Small intestine (tissue), 7 donors: Measurements from ENCODE around the gene LPP. TPM values are rescaled to one million over a fixed set of nuclear protein-coding genes. Genes with fewer than 3 reads are reported as not detected.

Experiments used
- DNase-seq, 2 donors: peaks; one replicate each; pipeline versions ENCODE4 v3.0.0 to v3.0.0-alpha.2; 2013
- FAIRE-seq: peaks from 2 replicates; lab custom pipeline; 2012; peaks lifted over from hg19 to GRCh38; lab: Jason Lieb, UNC
- H3K27ac ChIP-seq, 3 donors: one replicate each; pipeline ENCODE4 v1.5.1; 2013; ENCODE audit warnings: low read length in 2 of 3, mild to moderate bottlenecking in 2 of 3, control low read depth in 1 of 3, inconsistent platforms in 1 of 3, low read depth in 1 of 3, moderate library complexity in 1 of 3
- H3K27me3 ChIP-seq, 3 donors: one replicate each; pipeline ENCODE4 v1.6.1; 2013; ENCODE audit warnings: low read length in 3 of 3, inconsistent platforms in 1 of 3; ENCODE audit not compliant: control insufficient read depth in 3 of 3, insufficient read depth in 3 of 3
- H3K36me3 ChIP-seq, 3 donors: one replicate each; pipeline ENCODE4 v1.6.1; 2013; ENCODE audit warnings: low read length in 3 of 3, inconsistent platforms in 1 of 3, low read depth in 1 of 3, mild to moderate bottlenecking in 1 of 3, moderate library complexity in 1 of 3; ENCODE audit not compliant: control insufficient read depth in 3 of 3, insufficient read depth in 2 of 3
- H3K4me1 ChIP-seq, 3 donors: one replicate each; pipeline ENCODE4 v1.6.1; 2013; ENCODE audit warnings: low read length in 2 of 3, inconsistent platforms in 1 of 3, low read depth in 1 of 3, mild to moderate bottlenecking in 1 of 3, moderate library complexity in 1 of 3; ENCODE audit not compliant: control insufficient read depth in 3 of 3, insufficient read depth in 2 of 3
- H3K4me3 ChIP-seq, 3 donors: one replicate each; pipeline ENCODE4 v1.5.1; 2013; ENCODE audit warnings: low read length in 3 of 3, control low read depth in 1 of 3, inconsistent platforms in 1 of 3, low read depth in 1 of 3, mild to moderate bottlenecking in 1 of 3, moderate library complexity in 1 of 3
- H3K9me3 ChIP-seq, 2 donors: one replicate each; pipeline ENCODE4 v1.6.1; 2013; ENCODE audit warnings: low read depth in 1 of 2, low read length in 1 of 2; ENCODE audit not compliant: control insufficient read depth in 2 of 2, insufficient read depth in 1 of 2
- WGBS, 3 donors: extraction: QIAGEN DNeasy Blood & Tissue Kit; methylation state at CpG; one replicate each; pipeline ENCODE4 v1.1.7; 2013; 5-methylcytosine and 5-hydroxymethylcytosine counted together
- polyA plus RNA-seq, 4 donors: library from polyadenylated mRNA; stranded (reverse) in 3 of 4; unstranded in 1 of 4; fragments of 200-250 nt in 3 of 4; fragments of 120-200 nt in 1 of 4; gene quantifications; one replicate each; pipeline versions ENCODE4 v1.2.1 to v1.2.3, GENCODE V29; 2013
- donor health status: healthy with polysubstance abuse.
- donor health status: control.
- donor health status: control.
- donor health status: Bipolar disorder and iron deficiency.
- donor health status: healthy.

The LPP gene
- polyA plus RNA-seq, 4 donors: 5.4 to 35.8 (median 12.4) TPM

- Histone ChIP-seq H3K27ac (peak overlapping the region in 1 of 3 donors; percentile 35), H3K27me3 (no peaks in the 10 kb centered on the region), H3K4me3 (no peak overlapping the region), H3K36me3 (no peaks in the 10 kb centered on the region), H3K4me1 (peaks cover 0 to 4% (median 0%) of the 10 kb centered on the region in 3 donors), H3K9me3 (no peaks in the 10 kb centered on the region)
- WGBS, 3 donors: 93 to 100% (median 98%) methylated on average over 1 of the region's 1 CpG
- DNase-seq (no peak), FAIRE-seq (no peak)
These were observed 666.0 kb downstream of the LPP start for GRCh38 chr3:188819939-188820338.

GRCh38 chr3:188822004-188822403, 668.0 kb downstream of the LPP start:
- Histone ChIP-seq H3K27ac (no peak overlapping the region), H3K4me3 (no peak overlapping the region), H3K27me3 (no peaks in the 10 kb centered on the region), H3K4me1 (peaks cover 0 to 4% (median 0%) of the 10 kb centered on the region in 3 donors), H3K36me3 (no peaks in the 10 kb centered on the region), H3K9me3 (no peaks in the 10 kb centered on the region)
- no peak for DNase-seq
- WGBS, 3 donors: 84 to 91% (median 90%) methylated on average over 4 of the region's 4 CpGs
- no peak for FAIRE-seq

GRCh38 chr3:188822411-188822810, 668.5 kb downstream of the LPP start:
- peaks cover 0 to 4% (median 0%) of the 10 kb centered on the region in 3 donors for H3K4me1 ChIP-seq
- WGBS, 3 donors: 80 to 87% (median 86%) methylated on average over 2 of the region's 2 CpGs
- H3K36me3 ChIP-seq: no peaks in the 10 kb centered on the region
- no peaks in the 10 kb centered on the region for H3K27me3 ChIP-seq
- no peak for DNase-seq
- no peak for FAIRE-seq
- no peak overlapping the region for H3K27ac ChIP-seq
- H3K4me3 ChIP-seq: no peak overlapping the region
- no peaks in the 10 kb centered on the region for H3K9me3 ChIP-seq

- Histone ChIP-seq H3K36me3 (no peaks in the 10 kb centered on the region), H3K4me1 (no peaks in the 10 kb centered on the region), H3K27ac (no peak overlapping the region), H3K27me3 (no peaks in the 10 kb centered on the region), H3K9me3 (no peaks in the 10 kb centered on the region), H3K4me3 (no peak overlapping the region)
- DNase-seq (no peak), FAIRE-seq (no peak)
- WGBS, 3 donors: 83 to 97% (median 94%) methylated on average over 8 of the region's 8 CpGs
These were observed 670.6 kb downstream of the LPP start for GRCh38 chr3:188824566-188824965.

- DNase-seq (no peak), FAIRE-seq (no peak)
- no peak overlapping the region for H3K4me3 ChIP-seq
- H3K27ac ChIP-seq: no peak overlapping the region
- H3K36me3 ChIP-seq: no peaks in the 10 kb centered on the region
- H3K27me3 ChIP-seq: no peaks in the 10 kb centered on the region
- H3K4me1 ChIP-seq: no peaks in the 10 kb centered on the region
- H3K9me3 ChIP-seq: no peaks in the 10 kb centered on the region
- WGBS, 3 donors: 93 to 95% (median 94%) methylated on average over 6 of the region's 6 CpGs
These were observed 671.9 kb downstream of the LPP start for GRCh38 chr3:188825901-188826300.

GRCh38 chr3:188826574-188826973, 672.6 kb downstream of the LPP start:
- no peaks in the 10 kb centered on the region for H3K36me3 ChIP-seq
- H3K27me3 ChIP-seq: no peaks in the 10 kb centered on the region
- H3K4me3 ChIP-seq: no peak overlapping the region
- no peaks in the 10 kb centered on the region for H3K9me3 ChIP-seq
- no peaks in the 10 kb centered on the region for H3K4me1 ChIP-seq
- DNase-seq (no peak), FAIRE-seq (no peak)
- 86 to 100% (median 89%) methylated on average over 1 of the region's 1 CpG for WGBS, 3 donors
- H3K27ac ChIP-seq: no peak overlapping the region

- H3K27me3 ChIP-seq: no peaks in the 10 kb centered on the region
- no peaks in the 10 kb centered on the region for H3K4me1 ChIP-seq
- FAIRE-seq (no peak), DNase-seq (no peak)
- no peaks in the 10 kb centered on the region for H3K36me3 ChIP-seq
- no peak overlapping the region for H3K4me3 ChIP-seq
- H3K9me3 ChIP-seq: no peaks in the 10 kb centered on the region
- no peak overlapping the region for H3K27ac ChIP-seq
- WGBS, 3 donors: 88 to 93% (median 90%) methylated on average over 1 of the region's 1 CpG
These were observed 673.1 kb downstream of the LPP start for GRCh38 chr3:188827103-188827502.

GRCh38 chr3:188827576-188827975, 673.6 kb downstream of the LPP start:
- H3K9me3 ChIP-seq: no peaks in the 10 kb centered on the region
- H3K27me3 ChIP-seq: no peaks in the 10 kb centered on the region
- H3K4me3 ChIP-seq: no peak overlapping the region
- DNase-seq (no peak), FAIRE-seq (no peak)
- no peaks in the 10 kb centered on the region for H3K36me3 ChIP-seq
- no peak overlapping the region for H3K27ac ChIP-seq
- H3K4me1 ChIP-seq: peaks cover 0 to 5% (median 0%) of the 10 kb centered on the region in 3 donors
- WGBS, 3 donors: 59 to 86% (median 73%) methylated on average over 3 of the region's 3 CpGs

- Histone ChIP-seq H3K36me3 (no peaks in the 10 kb centered on the region), H3K27me3 (no peaks in the 10 kb centered on the region), H3K9me3 (no peaks in the 10 kb centered on the region), H3K4me3 (no peak overlapping the region), H3K27ac (no peak overlapping the region), H3K4me1 (peaks cover 0 to 6% (median 0%) of the 10 kb centered on the region in 3 donors)
- FAIRE-seq (no peak), DNase-seq (no peak)
- WGBS, 3 donors: 91 to 98% (median 96%) methylated on average over 6 of the region's 6 CpGs
These were observed 675.2 kb downstream of the LPP start for GRCh38 chr3:188829130-188829529.
